HEK293 (cell line): ENCODE measurements around the gene PALMD.

Experiments
- CTCF ChIP-seq: fragments of 450-650 bp; formaldehyde crosslinking; IDR thresholded peaks from 2 replicates; pipeline ENCODE4 v1.5.1; 2016; ENCODE audit warnings: missing biosample characterization, missing genetic modification characterization
- KLF10 ChIP-seq: fragments of 450-650 bp; IDR thresholded peaks from 2 replicates; pipeline ENCODE4 v1.5.1; 2018; ENCODE audit warnings: missing biosample characterization, mild to moderate bottlenecking, missing genetic modification characterization
- KLF16 ChIP-seq: fragments of 450-650 bp; formaldehyde crosslinking; IDR thresholded peaks from 2 replicates; pipeline ENCODE4 v1.5.1; 2017; ENCODE audit warnings: missing biosample characterization, missing genetic modification characterization
- ZBTB44 ChIP-seq: fragments of 450-650 bp; IDR thresholded peaks from 2 replicates; pipeline ENCODE4 v1.5.1; 2018; ENCODE audit warnings: missing biosample characterization, mild to moderate bottlenecking, missing genetic modification characterization
- ZNF311 ChIP-seq: fragments of 450-650 bp; formaldehyde crosslinking; IDR thresholded peaks from 2 replicates; pipeline ENCODE4 v1.5.1; 2017; ENCODE audit warnings: missing biosample characterization, missing genetic modification characterization, borderline replicate concordance
- ZNF549 ChIP-seq: fragments of 450-650 bp; IDR thresholded peaks from 2 replicates; pipeline ENCODE4 v1.5.1; 2018; ENCODE audit warnings: missing biosample characterization, missing genetic modification characterization, mild to moderate bottlenecking, inconsistent platforms, moderate library complexity

GRCh38 chr1:99661780-99662179 lies 15.9 kb downstream of the PALMD start:
- TF ChIP-seq ZNF311 (tag by site-specific recombination) (no peak), ZNF549 (tag by site-specific recombination) (no peak), KLF10 (tag by site-specific recombination) (no peak), ZBTB44 (tag by site-specific recombination) (no peak), CTCF (tag by site-specific recombination) (no peak), KLF16 (tag by site-specific recombination) (no peak)
